Keratinocyte (primary cell): Measurements from ENCODE around the gene TPMT.
"Not testable (repeated sequence)": the region's sequence is repeated elsewhere in the genome, so short reads cannot be mapped to it uniquely, and the experiment has no call there.

Source experiments
- EZH2 ChIP-seq: IDR thresholded peaks from one replicate; pipeline ENCODE4 v1.6.1; 2012; ENCODE audit warnings: inconsistent platforms, mild to moderate bottlenecking, low read length, moderate library complexity
- TF ChIP-seq, protein P1 (sequence below), 3 experiments: IDR thresholded peaks in 1 of 3; conservative IDR thresholded peaks in 1 of 3; optimal IDR thresholded peaks in 1 of 3; 2 replicates in 2 of 3; 3 replicates in 1 of 3; pipeline versions ENCODE3 to v1.5.1; 2011; ENCODE audit warnings: low read length in 3 of 3, mild to moderate bottlenecking in 3 of 3, moderate library complexity in 2 of 3, control low read depth in 1 of 3, inconsistent platforms in 1 of 3; ENCODE audit not compliant: insufficient read depth in 2 of 3; ENCODE audit errors: extremely low read depth in 1 of 3

DNA sequence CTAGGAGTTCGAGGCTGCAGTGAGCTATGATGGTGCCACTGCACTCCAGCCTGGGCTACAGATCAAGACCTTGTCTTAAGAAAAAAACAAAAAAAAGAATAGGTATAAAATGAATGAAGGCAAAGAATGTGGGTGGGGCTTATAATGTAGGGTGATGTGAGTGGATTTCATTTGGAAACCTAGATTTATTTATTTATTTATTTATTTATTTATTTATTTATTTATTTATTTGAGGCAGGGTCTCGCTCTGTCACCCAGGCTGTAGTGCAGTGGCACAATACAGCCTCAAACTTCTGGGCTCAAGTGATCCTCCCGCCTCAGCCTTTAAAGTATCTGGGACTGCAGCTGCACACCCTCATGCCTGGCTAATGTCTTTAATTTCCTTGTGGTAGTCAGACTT is 3.5 kb downstream of the TPMT start:
- TF ChIP-seq, protein P1, sequence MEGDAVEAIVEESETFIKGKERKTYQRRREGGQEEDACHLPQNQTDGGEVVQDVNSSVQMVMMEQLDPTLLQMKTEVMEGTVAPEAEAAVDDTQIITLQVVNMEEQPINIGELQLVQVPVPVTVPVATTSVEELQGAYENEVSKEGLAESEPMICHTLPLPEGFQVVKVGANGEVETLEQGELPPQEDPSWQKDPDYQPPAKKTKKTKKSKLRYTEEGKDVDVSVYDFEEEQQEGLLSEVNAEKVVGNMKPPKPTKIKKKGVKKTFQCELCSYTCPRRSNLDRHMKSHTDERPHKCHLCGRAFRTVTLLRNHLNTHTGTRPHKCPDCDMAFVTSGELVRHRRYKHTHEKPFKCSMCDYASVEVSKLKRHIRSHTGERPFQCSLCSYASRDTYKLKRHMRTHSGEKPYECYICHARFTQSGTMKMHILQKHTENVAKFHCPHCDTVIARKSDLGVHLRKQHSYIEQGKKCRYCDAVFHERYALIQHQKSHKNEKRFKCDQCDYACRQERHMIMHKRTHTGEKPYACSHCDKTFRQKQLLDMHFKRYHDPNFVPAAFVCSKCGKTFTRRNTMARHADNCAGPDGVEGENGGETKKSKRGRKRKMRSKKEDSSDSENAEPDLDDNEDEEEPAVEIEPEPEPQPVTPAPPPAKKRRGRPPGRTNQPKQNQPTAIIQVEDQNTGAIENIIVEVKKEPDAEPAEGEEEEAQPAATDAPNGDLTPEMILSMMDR (optimal IDR thresholded peaks at IDR 0.05 in 1 of 3, IDR thresholded peaks at IDR 0.05 in 1 of 3, conservative IDR thresholded peaks at IDR 0.05 in 1 of 3; ENCODE audit: extremely low read depth in 1 of 3, insufficient read depth in 2 of 3, low read length in 3 of 3) = not testable (repeated sequence)
- not testable (repeated sequence) for TF ChIP-seq EZH2
